PFSK-1 (cell line): Measurements from ENCODE around the gene TOR2A.

Experiments
- FOXP2 ChIP-seq: optimal IDR thresholded peaks from 2 replicates; pipeline ENCODE3; 2011; ENCODE audit warnings: borderline replicate concordance, control low read depth, inconsistent platforms; ENCODE audit not compliant: insufficient read depth; ENCODE audit errors: extremely low read length, extremely low read depth
- POLR2AphosphoS5 ChIP-seq: IDR thresholded peaks from 2 replicates; pipeline ENCODE4 v1.6.1; 2012; ENCODE audit warnings: low read depth, mild to moderate bottlenecking, control low read depth, low read length, moderate library complexity
- REST ChIP-seq, 2 experiments: IDR thresholded peaks; 2 replicates each; pipeline versions ENCODE4 v1.6.1 to v1.8.0; 2011 to 2012; ENCODE audit warnings: low read depth in 2 of 2, low read length in 2 of 2, control low read depth in 1 of 2, inconsistent platforms in 1 of 2, mild to moderate bottlenecking in 1 of 2, moderate library complexity in 1 of 2; ENCODE audit not compliant: insufficient read depth in 1 of 2
- SIN3A ChIP-seq: IDR thresholded peaks from 2 replicates; pipeline ENCODE4 v1.6.1; 2012; ENCODE audit warnings: mild to moderate bottlenecking, low read length, moderate library complexity, borderline replicate concordance; ENCODE audit not compliant: insufficient read depth
- TAF1 ChIP-seq: IDR thresholded peaks from 2 replicates; pipeline ENCODE4 v1.6.1; 2012; ENCODE audit warnings: low read length, control low read depth, borderline replicate concordance; ENCODE audit not compliant: insufficient read depth

GRCh38 chr9:127767909-127768331, 32.8 kb upstream of the TOR2A start:
- TF ChIP-seq TAF1 (no peak), SIN3A (no peak), POLR2AphosphoS5 (no peak), REST (IDR thresholded peaks at IDR 0.05; ENCODE audit: insufficient read depth in 1 of 2, low read depth in 2 of 2, low read length in 2 of 2) (no peak), FOXP2 (no peak)
